SK-N-SH (cell line): ENCODE data around the gene PPP1R12A. TPM values are rescaled to one million over a fixed set of nuclear protein-coding genes. Genes with fewer than 3 reads are reported as not detected.
A peak's percentile ranks its signal among the peaks of the same experiment; 100 is the strongest.

Experiments used
- CTCF ChIA-PET: fragments of 300-600, 350-600 bp; formaldehyde crosslinking; extraction: SDS; loops from one replicate; lab custom pipeline; 2021; lab: Yijun Ruan, JAX
- POLR2A ChIA-PET: fragments of 350-600 bp; sonication (Branson Sonifier 250); formaldehyde crosslinking; extraction: SDS; loops from one replicate; lab custom pipeline; 2020; ENCODE audit warnings: antibody characterized with exemption, inconsistent platforms; lab: Yijun Ruan, JAX
- DNase-seq: peaks from one replicate; pipeline ENCODE4 v3.0.0; 2012
- H2AFZ ChIP-seq: fragments of 200-600 bp; sonication (generic); 2 replicates; pipeline ENCODE4 v1.8.1; 2016; ENCODE audit warnings: antibody characterized with exemption, mild to moderate bottlenecking, low read depth
- H3F3A ChIP-seq: fragments of 200-600 bp; sonication (generic); replicated peaks from 2 replicates; pipeline ENCODE3; 2016; ENCODE audit warnings: antibody characterized with exemption, mild to moderate bottlenecking; ENCODE audit not compliant: insufficient read depth
- H3K27ac ChIP-seq, 2 experiments: fragments of 200-500 bp in 1 of 2; fragments of 200-600 bp in 1 of 2; sonication (Bioruptor generic) in 1 of 2; sonication (generic), shearing (Covaris generic) in 1 of 2; 2 replicates each; pipeline versions ENCODE4 v1.5.1 to v1.6.1; 2014 to 2016; ENCODE audit warnings: low read depth in 2 of 2, inconsistent platforms in 1 of 2, low read length in 1 of 2, mild to moderate bottlenecking in 1 of 2, mixed read lengths in 1 of 2
- H3K27me3 ChIP-seq: fragments of 200-600 bp; sonication (generic), shearing (Covaris generic); 2 replicates; pipeline ENCODE4 v1.6.1; 2016; ENCODE audit warnings: mixed run types; ENCODE audit not compliant: insufficient read depth
- H3K36me3 ChIP-seq, 2 experiments: fragments of 200-500 bp in 1 of 2; fragments of 200-600 bp in 1 of 2; sonication (Bioruptor generic) in 1 of 2; sonication (generic) in 1 of 2; replicated peaks in 1 of 2; 2 replicates each; pipeline versions ENCODE3 to v1.5.1; 2014 to 2016; ENCODE audit warnings: low read length in 1 of 2, mild to moderate bottlenecking in 1 of 2; ENCODE audit not compliant: insufficient read depth in 2 of 2, control insufficient read depth in 1 of 2
- H3K4me1 ChIP-seq, 2 experiments: fragments of 200-500 bp in 1 of 2; fragments of 200-600 bp in 1 of 2; sonication (Bioruptor generic) in 1 of 2; sonication (generic), shearing (Covaris generic) in 1 of 2; 2 replicates each; pipeline versions ENCODE4 v1.5.1 to v1.6.1; 2014 to 2016; ENCODE audit warnings: low read depth in 1 of 2, low read length in 1 of 2, mixed run types in 1 of 2; ENCODE audit not compliant: insufficient read depth in 2 of 2, control insufficient read depth in 1 of 2
- H3K4me2 ChIP-seq: fragments of 200-600 bp; sonication (generic), shearing (Covaris generic); 2 replicates; pipeline ENCODE4 v1.6.1; 2017; ENCODE audit warnings: mixed run types
- H3K4me3 ChIP-seq, 2 experiments: fragments of 200-500 bp in 1 of 2; fragments of 200-600 bp in 1 of 2; sonication (Bioruptor generic) in 1 of 2; sonication (generic), shearing (Covaris generic) in 1 of 2; 2 replicates each; pipeline versions ENCODE4 v1.5.1 to v1.8.1; 2014 to 2016; ENCODE audit warnings: low read depth in 2 of 2, inconsistent platforms in 1 of 2, low read length in 1 of 2, mild to moderate bottlenecking in 1 of 2, mixed read lengths in 1 of 2, moderate library complexity in 1 of 2
- H3K79me2 ChIP-seq: fragments of 200-600 bp; sonication (generic); 2 replicates; pipeline ENCODE4 v1.8.1; 2017; ENCODE audit warnings: mild to moderate bottlenecking; ENCODE audit not compliant: insufficient read depth
- H3K9ac ChIP-seq: fragments of 200-600 bp; sonication (generic); 2 replicates; pipeline ENCODE4 v1.6.1; 2017; ENCODE audit warnings: mixed run types
- H3K9me2 ChIP-seq: fragments of 200-600 bp; sonication (generic); 2 replicates; pipeline ENCODE4 v1.6.1; 2017; ENCODE audit warnings: mixed run types
- H3K9me3 ChIP-seq: fragments of 200-600 bp; sonication (generic); 2 replicates; pipeline ENCODE4 v1.6.1; 2017; ENCODE audit warnings: mixed run types, mild to moderate bottlenecking, moderate library complexity
- H4K20me1 ChIP-seq: fragments of 200-600 bp; sonication (generic); 2 replicates; pipeline ENCODE4 v1.6.1; 2017; ENCODE audit warnings: mild to moderate bottlenecking, mixed run types; ENCODE audit not compliant: insufficient read depth
- CTCF ChIP-seq: fragments of 200-600 bp; sonication (generic); IDR thresholded peaks from 2 replicates; pipeline ENCODE4 v1.6.1; 2017; ENCODE audit warnings: antibody characterized with exemption, mild to moderate bottlenecking, moderate library complexity
- ELF1 ChIP-seq: IDR thresholded peaks from 2 replicates; pipeline ENCODE4 v1.4.0; 2012
- IRF3 ChIP-seq: fragments of 150-350 bp; IDR thresholded peaks from 2 replicates; pipeline ENCODE4 v1.6.1; 2016; ENCODE audit warnings: mild to moderate bottlenecking, low read depth, low read length
- MEF2A ChIP-seq: IDR thresholded peaks from 2 replicates; pipeline ENCODE4 v1.4.0; 2012; ENCODE audit warnings: low read depth, borderline replicate concordance
- MXI1 ChIP-seq: IDR thresholded peaks from 2 replicates; pipeline ENCODE4 v1.6.1; 2012; ENCODE audit warnings: mild to moderate bottlenecking, low read depth, low read length, improper control_type of control experiment
- SMC3 ChIP-seq: IDR thresholded peaks from 2 replicates; pipeline ENCODE4 v1.6.1; 2012; ENCODE audit warnings: low read depth, low read length, improper control_type of control experiment
- USF2 ChIP-seq: fragments of 150-350 bp; IDR thresholded peaks from 2 replicates; pipeline ENCODE4 v1.6.1; 2017; ENCODE audit warnings: antibody characterized with exemption, low read length, low read depth, borderline replicate concordance
- ZBTB33 ChIP-seq: IDR thresholded peaks from 2 replicates; pipeline ENCODE4 v1.4.0; 2012; ENCODE audit warnings: low read depth, borderline replicate concordance
- whole genome bisulfite sequencing: methylation state at CpG from one replicate; pipeline ENCODE4 v1.1.6; 2017; ENCODE audit warnings: low lambda C conversion rate; 5-methylcytosine and 5-hydroxymethylcytosine counted together
- polyA plus RNA-seq, 3 experiments: library from polyadenylated mRNA; depleted of rRNA; stranded (reverse); fragments of >200 nt; gene quantifications; 2 replicates each; pipeline ENCODE4 v1.2.3, GENCODE V29; 2012

The PPP1R12A gene
- polyA plus RNA-seq, 1 of the 3 experiments (the other 2 are of a cell fraction) = 26.0 TPM

GRCh38 chr12:79885911-79886490 is 48.9 kb downstream of the PPP1R12A start:
- H3K36me3 ChIP-seq = peaks cover 0 to 7% of the 10 kb centered on the region in 2 experiments
- no peak overlapping the region for H2AFZ ChIP-seq
- no peaks in the 10 kb centered on the region for H3K9me3 ChIP-seq
- no peak overlapping the region for H3K9ac ChIP-seq
- TF ChIP-seq USF2 (no peak), MEF2A (no peak), SMC3 (no peak), ELF1 (no peak), CTCF (no peak), ZBTB33 (no peak), IRF3 (no peak), MXI1 (no peak)
- no peak overlapping the region for H3K4me2 ChIP-seq
- no peaks in the 10 kb centered on the region for H3K27me3 ChIP-seq
- no peak for DNase-seq
- H3K9me2 ChIP-seq = no peaks in the 10 kb centered on the region
- H3K4me3 ChIP-seq = no peak overlapping the region
- peaks cover 85% of the 10 kb centered on the region for H4K20me1 ChIP-seq
- ChIA-PET CTCF (interaction anchor here (0.6 to 2.1 kb wide), 11 partner anchors 9 to 301 kb away, joined by 3 to 6 read pairs (median 4); no protein-coding TSS in a partner anchor), POLR2A (no interaction called here)
- H3K4me1 ChIP-seq = peaks cover 0 to 16% of the 10 kb centered on the region in 2 experiments; a peak in 2 of 4 replicates
- peaks cover 100% of the 10 kb centered on the region for H3K79me2 ChIP-seq
- peak overlapping the region in 1 of 2 experiments; percentile 33; a peak in 2 of 4 replicates for H3K27ac ChIP-seq
- 93% methylated on average over 3 of the region's 3 CpGs for WGBS
- peaks cover 30% of the 10 kb centered on the region for H3F3A ChIP-seq
